Ishikawa (cell line): ENCODE measurements around the gene CLASP1.

Experiments used
- CEBPB ChIP-seq: IDR thresholded peaks from 2 replicates; pipeline ENCODE4 v1.6.1; 2012
- EP300 ChIP-seq: IDR thresholded peaks from 2 replicates; pipeline ENCODE4 v1.6.1; 2012; ENCODE audit warnings: borderline replicate concordance
- FOXM1 ChIP-seq: IDR thresholded peaks from 2 replicates; pipeline ENCODE4 v1.6.1; 2012; ENCODE audit warnings: low read depth, borderline replicate concordance
- TCF12 ChIP-seq: IDR thresholded peaks from 2 replicates; pipeline ENCODE4 v1.6.1; 2012; ENCODE audit warnings: low read depth
- YY1 ChIP-seq: IDR thresholded peaks from 2 replicates; pipeline ENCODE4 v1.6.1; 2012; ENCODE audit warnings: low read depth
- TF ChIP-seq, protein P1 (sequence below): IDR thresholded peaks from 2 replicates; pipeline ENCODE4 v1.6.1; 2012; ENCODE audit warnings: low read depth, mild to moderate bottlenecking
- TF ChIP-seq, protein P2 (sequence below): IDR thresholded peaks from 2 replicates; pipeline ENCODE4 v1.6.1; 2012
- TF ChIP-seq, protein P3 (sequence below): IDR thresholded peaks from 2 replicates; pipeline ENCODE4 v1.6.1; 2012

DNA sequence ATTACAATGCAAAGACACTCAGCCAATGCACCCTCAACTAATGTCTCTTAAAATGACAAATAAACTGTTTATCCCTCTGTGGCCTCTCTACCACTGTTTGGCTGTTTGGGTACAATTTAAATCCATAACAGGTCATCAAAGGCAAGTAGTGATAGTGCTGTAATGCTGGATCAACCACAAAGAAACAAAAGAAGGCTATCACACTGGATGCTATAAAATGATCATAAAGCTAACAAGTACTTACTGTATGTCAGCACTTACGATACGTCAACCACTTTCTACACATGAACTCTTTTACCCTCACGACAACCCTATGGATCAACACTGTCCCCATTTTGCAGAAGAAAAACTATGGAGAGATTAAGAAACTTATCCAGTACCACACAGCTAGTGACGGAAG, 64.5 kb downstream of the CLASP1 start:
- TF ChIP-seq, protein P1, sequence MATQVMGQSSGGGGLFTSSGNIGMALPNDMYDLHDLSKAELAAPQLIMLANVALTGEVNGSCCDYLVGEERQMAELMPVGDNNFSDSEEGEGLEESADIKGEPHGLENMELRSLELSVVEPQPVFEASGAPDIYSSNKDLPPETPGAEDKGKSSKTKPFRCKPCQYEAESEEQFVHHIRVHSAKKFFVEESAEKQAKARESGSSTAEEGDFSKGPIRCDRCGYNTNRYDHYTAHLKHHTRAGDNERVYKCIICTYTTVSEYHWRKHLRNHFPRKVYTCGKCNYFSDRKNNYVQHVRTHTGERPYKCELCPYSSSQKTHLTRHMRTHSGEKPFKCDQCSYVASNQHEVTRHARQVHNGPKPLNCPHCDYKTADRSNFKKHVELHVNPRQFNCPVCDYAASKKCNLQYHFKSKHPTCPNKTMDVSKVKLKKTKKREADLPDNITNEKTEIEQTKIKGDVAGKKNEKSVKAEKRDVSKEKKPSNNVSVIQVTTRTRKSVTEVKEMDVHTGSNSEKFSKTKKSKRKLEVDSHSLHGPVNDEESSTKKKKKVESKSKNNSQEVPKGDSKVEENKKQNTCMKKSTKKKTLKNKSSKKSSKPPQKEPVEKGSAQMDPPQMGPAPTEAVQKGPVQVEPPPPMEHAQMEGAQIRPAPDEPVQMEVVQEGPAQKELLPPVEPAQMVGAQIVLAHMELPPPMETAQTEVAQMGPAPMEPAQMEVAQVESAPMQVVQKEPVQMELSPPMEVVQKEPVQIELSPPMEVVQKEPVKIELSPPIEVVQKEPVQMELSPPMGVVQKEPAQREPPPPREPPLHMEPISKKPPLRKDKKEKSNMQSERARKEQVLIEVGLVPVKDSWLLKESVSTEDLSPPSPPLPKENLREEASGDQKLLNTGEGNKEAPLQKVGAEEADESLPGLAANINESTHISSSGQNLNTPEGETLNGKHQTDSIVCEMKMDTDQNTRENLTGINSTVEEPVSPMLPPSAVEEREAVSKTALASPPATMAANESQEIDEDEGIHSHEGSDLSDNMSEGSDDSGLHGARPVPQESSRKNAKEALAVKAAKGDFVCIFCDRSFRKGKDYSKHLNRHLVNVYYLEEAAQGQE: no peak
- TF ChIP-seq EP300 (no peak), TCF12 (no peak), YY1 (no peak), CEBPB (no peak), FOXM1 (no peak)
- TF ChIP-seq, protein P2, sequence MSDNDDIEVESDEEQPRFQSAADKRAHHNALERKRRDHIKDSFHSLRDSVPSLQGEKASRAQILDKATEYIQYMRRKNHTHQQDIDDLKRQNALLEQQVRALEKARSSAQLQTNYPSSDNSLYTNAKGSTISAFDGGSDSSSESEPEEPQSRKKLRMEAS: no peak
- TF ChIP-seq, protein P3, sequence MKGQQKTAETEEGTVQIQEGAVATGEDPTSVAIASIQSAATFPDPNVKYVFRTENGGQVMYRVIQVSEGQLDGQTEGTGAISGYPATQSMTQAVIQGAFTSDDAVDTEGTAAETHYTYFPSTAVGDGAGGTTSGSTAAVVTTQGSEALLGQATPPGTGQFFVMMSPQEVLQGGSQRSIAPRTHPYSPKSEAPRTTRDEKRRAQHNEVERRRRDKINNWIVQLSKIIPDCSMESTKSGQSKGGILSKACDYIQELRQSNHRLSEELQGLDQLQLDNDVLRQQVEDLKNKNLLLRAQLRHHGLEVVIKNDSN: no peak
